Erythroblast (primary cell): ENCODE data around the gene MEX3B.
"Not testable (repeated sequence)": the region's sequence is repeated elsewhere in the genome, so short reads cannot be mapped to it uniquely, and the experiment has no call there.

Experiments used
- DNase-seq, 2 experiments: peaks; one replicate each; lab custom pipeline; 2025; lab: John Stamatoyannopoulos, UW
- GATA1 ChIP-seq: IDR thresholded peaks from 2 replicates; pipeline ENCODE4 v1.6.1; 2011; ENCODE audit warnings: low read depth, mild to moderate bottlenecking, control low read depth, low read length, moderate library complexity
- POLR2A ChIP-seq: IDR thresholded peaks from 2 replicates; pipeline ENCODE4 v1.6.1; 2011; ENCODE audit warnings: mild to moderate bottlenecking, low read length

The MEX3B gene

DNA sequence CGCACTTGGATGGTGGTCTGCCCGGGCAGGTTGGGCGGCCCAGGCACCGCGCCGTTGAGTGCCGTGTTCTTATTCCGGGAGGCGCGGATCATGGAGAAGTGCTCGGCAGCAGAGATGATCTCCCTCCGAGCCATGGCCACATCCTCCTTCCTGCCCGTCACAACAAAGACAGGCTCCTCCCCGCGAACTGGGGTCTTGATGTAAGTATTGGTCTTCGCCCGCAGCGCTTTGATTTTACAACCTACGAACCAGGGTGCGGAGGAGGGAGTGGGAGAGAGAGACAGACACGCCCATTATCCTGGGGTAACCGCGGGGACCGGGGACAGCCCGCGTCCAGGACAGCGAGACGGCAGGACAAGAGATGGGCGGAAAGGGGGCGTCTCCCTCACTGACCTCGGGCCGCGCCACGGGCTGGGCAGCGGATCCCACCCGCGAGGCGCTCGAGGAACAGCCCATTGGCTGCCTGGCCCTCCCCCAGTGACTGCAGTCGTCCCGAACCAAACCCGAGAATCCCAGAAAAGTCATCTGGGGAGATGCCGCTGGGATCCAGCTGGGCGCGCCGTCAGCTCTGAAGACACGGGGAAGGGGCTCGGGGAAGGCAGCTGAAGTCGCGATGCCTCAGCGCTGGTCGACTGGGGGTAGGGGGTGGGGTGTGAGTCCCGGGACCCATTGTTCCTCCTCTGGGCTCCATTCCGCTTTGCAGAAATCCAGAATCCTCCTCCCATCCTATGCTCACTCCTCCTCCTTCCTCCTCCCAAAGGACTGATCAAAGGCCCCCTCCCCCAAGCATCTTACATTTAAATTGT is 1.2 kb downstream of the MEX3B start:
- peak; percentile 26 to 36 for DNase-seq
- TF ChIP-seq GATA1 (no peak), POLR2A (no peak)

DNA sequence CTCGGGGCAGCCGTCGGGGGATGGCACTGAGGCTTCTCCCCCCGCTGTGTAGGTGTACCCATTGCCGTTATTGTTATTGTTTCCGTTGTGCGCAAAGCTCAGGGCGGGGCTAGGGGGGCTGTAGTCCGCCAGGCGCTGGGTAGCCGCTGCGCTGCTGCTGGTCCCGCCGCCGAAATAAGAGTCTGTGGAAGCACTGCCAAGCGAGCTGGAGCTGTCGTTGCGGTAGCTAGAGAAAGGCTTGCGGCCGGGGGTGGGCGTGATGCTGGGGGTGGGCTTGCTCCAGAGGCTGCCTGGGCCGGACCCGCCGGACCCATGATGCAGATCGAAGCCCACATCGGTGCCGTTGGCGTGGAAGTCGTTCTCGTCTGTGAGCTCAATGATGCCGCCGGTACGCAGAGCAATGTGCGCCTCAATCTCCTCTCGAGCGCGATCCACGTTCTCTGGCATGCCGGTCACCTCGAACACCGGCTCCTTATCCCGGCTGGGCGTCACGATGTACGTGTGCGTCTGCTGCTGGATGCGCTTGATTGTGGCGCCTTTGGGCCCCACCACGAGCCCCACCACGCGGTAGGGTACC is 1.9 kb downstream of the MEX3B start:
- TF ChIP-seq GATA1 (no peak), POLR2A (no peak)
- peak; percentile 26 to 36 for DNase-seq

DNA sequence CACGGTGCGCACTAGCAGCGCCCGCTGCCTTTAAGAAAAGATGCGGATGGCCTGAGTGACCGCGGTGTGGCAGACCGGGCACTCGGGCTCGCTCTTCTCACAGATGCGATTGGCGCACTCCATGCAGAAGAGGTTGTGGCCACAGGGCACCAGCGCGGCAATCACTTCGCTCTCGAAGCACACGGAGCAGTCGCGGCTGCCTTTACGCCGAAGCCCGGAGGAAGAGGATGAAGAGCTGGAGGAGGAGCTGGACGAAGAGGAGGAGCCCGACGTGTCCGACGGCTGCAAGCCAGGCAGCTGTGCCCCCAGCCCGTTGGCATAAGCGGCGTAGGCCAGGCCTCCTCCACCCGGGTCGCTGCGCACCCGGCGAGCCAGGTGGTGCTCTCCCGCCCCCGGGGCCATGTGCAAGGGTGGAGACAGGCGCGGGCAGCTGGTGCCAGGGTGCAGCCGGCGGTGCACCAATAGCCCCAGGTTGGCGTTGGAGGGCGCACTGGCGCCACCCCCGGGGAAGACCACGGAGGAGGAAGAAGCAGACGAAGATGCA is 2.6 kb downstream of the MEX3B start:
- DNase-seq = no peak
- TF ChIP-seq GATA1 (no peak), POLR2A (no peak)

DNA sequence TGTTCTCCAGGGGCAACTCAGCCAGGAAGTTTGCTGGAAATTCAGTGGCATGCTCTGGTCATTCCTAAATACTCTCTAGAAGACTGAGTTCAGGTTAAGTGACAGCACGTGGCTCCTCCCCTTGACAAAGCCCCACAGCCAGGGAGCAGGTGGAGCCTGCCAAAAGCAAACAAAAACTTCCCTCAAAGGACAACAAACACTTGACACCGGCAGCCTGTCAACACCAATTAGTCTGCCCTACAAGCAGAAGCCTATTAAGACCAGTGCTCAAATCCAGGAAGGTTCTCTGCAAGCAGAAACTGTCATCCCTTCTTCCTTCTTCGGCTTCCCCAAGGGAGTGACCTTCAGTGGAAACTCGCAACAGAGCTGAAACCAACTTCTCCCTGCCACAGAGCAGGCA is 5.0 kb downstream of the MEX3B start:
- no peak for TF ChIP-seq GATA1
- TF ChIP-seq POLR2A = no peak

GRCh38 chr15:82040390-82040789 is 5.4 kb downstream of the MEX3B start:
- no peak for DNase-seq
- TF ChIP-seq POLR2A (no peak), GATA1 (no peak)

More for the DNA sequence above, 5.0 kb downstream of the MEX3B start:
- DNase-seq = no peak

GRCh38 chr15:82039871-82040270 is 5.9 kb downstream of the MEX3B start:
- TF ChIP-seq POLR2A (no peak), GATA1 (no peak)
- DNase-seq = no peak

GRCh38 chr15:82036461-82036860 is 9.4 kb downstream of the MEX3B start:
- no peak for DNase-seq
- TF ChIP-seq POLR2A = no peak
- TF ChIP-seq GATA1 = no peak

GRCh38 chr15:82031871-82032270 is 13.9 kb downstream of the MEX3B start:
- DNase-seq = no peak
- TF ChIP-seq POLR2A (no peak), GATA1 (no peak)

- DNase-seq = no peak
- TF ChIP-seq POLR2A (no peak), GATA1 (no peak)
Observed at GRCh38 chr15:82030176-82030575, 15.6 kb downstream of the MEX3B start.

GRCh38 chr15:82028163-82028562 is 17.7 kb downstream of the MEX3B start:
- DNase-seq = not testable (repeated sequence)

- DNase-seq = no peak
- TF ChIP-seq POLR2A (no peak), GATA1 (no peak)
Observed at GRCh38 chr15:82021992-82022391, 23.8 kb downstream of the MEX3B start.

GRCh38 chr15:82020625-82021394 is 25.0 kb downstream of the MEX3B start:
- TF ChIP-seq POLR2A (no peak), GATA1 (no peak)
- DNase-seq = no peak

DNA sequence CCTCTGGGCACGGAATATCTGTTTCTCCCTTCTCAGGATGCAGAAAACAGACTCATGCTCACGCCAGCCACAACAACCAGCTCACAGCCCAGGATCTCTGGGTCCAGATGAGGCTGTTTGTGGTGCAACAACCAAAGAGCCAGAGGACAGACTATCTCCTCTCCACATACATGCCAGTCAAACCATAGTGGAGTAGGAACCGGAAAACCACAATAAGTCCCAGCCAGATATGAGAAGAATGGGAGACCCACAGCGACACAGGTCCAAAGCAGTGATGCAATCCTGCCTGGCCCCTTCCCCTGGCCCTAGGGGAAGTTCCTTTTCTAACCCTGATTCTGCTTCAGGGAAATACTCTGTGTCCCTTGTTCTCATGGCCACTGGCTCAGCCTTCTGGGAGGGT is 27.6 kb downstream of the MEX3B start:
- no peak for DNase-seq
- no peak for TF ChIP-seq POLR2A
- no peak for TF ChIP-seq GATA1

- no peak for DNase-seq
- TF ChIP-seq POLR2A (no peak), GATA1 (no peak)
Observed at GRCh38 chr15:82017656-82018055, 28.2 kb downstream of the MEX3B start.

DNA sequence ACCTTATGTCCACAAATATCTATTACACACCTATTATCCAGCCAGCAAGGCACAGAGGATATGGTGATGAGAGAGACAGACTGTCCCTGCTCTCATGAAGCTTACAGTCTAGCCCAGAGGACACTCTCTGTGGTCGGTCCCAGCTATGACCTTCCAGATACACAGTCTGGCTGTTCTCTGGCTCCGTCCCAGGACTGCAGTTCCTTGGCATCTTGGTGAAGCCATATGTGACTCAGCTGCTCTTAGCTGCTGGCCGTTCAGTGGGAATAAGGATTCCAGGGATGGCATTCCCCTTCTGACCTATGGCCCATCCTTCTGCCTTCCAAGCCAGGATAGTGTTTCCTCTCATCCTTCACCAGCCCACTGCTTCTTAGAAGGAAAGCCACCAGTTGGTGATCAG is 30.8 kb downstream of the MEX3B start:
- TF ChIP-seq GATA1 (no peak), POLR2A (no peak)
- DNase-seq = no peak

DNA sequence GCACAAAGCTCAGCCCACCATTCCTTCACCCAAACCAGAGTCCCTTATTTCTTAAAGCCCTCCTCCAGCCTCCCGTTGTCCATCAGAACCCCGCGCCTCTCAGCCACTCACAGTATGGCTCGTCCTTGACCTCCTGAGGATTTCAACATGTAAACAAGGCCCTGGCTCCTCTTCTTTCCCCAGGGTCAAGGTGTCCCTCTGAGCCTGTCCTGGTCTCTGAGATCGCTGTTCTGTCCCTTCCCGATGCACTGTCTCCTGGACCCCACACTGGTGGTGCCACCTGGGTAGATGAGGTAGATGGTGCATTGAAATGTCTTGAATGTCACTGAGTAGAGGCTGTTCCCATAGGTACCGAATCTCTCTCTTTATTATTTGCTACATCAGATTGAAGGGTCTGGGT is 32.9 kb downstream of the MEX3B start:
- TF ChIP-seq POLR2A = no peak
- no peak for TF ChIP-seq GATA1
- DNase-seq = no peak
